ENCODE measurements around the gene ADM2. TPM values are rescaled to one million over a fixed set of nuclear protein-coding genes. Genes with fewer than 3 reads are reported as not detected.
"Not testable (repeated sequence)": the region's sequence is repeated elsewhere in the genome, so short reads cannot be mapped to it uniquely, and the experiment has no call there.

The ADM2 gene, protein sequence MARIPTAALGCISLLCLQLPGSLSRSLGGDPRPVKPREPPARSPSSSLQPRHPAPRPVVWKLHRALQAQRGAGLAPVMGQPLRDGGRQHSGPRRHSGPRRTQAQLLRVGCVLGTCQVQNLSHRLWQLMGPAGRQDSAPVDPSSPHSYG
- 19.6 TPM for polyA plus RNA-seq (2013, experiment 1 of 2; ENCODE audit: insufficient read length)
- polyA plus RNA-seq (2013, experiment 2 of 2; ENCODE audit: insufficient read length), result 8.9 TPM

DNA sequence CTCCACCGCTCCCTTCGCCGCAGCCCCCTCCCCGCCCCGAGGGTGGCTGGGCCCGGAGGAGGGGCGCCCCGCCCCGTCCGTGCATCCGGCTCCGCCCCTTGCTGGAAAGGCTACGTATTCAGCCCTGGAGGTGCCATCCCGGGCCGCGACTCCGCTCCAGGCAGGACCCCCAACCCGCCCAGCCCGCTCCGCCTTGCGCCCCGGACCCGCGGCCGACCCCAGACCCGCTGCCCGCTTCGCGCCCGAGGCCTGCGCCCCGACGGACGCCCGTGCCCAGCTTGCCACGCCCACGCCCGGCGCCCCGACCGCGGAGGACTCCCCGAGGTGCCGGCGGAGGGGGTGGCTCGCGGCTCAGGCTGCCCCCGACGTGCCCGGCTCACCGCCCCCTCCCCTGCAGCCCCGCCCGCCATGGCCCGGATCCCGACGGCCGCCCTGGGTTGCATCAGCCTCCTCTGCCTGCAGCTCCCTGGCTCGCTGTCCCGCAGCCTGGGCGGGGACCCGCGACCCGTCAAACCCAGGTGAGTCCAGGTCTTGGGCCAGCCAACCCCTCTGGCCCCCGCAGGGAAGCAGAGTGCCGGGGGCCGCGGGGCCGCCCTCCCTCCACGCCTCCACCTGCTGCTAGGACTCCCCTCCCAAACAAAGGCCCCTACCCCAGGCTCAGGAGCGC lies at the start of gene ADM2:
Gene ADM2, plus strand, starts transcription at position 104 of the 667 bp plus-strand sequence. Its CDS starts 305 bp downstream, at position 409.
- peak; percentile 41 for DNase-seq

DNA sequence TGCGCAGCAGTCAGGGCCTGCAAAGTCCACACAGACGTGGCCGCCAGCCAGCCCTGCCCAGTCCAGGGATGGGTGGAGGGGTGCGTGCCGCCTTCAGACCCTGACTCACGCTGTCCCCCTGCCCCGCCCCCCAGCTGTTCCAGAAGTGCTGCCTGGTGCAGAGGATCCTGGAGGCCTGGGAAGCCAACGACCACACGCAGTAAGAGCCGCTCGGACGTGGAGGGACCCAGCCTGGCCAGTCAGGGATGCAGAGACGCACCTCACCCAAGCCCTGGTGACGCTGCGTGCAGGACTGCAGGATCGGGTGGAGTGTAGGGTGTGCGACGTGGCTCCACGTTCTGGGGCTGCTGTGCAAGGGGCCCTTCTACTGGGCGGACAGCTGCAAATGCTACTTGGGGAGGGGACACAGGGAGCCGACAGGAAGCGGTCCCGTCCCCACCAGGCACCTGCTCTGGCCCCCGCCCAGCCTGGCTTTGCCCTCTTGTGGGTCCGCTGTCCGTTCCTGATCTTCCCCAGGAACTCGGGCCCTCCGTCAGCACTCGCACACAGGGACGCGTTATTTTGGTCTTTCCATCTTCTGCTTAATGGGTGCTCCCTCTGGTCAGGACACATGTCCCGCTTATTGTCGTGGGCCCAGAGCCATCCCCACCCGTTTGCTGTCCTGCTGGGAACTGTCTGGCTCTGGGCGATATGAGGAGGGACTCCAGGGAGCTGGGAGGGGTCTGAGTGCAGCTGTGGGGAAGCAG lies 49.0 kb upstream of the ADM2 start:
- DNase-seq, result no peak

DNA sequence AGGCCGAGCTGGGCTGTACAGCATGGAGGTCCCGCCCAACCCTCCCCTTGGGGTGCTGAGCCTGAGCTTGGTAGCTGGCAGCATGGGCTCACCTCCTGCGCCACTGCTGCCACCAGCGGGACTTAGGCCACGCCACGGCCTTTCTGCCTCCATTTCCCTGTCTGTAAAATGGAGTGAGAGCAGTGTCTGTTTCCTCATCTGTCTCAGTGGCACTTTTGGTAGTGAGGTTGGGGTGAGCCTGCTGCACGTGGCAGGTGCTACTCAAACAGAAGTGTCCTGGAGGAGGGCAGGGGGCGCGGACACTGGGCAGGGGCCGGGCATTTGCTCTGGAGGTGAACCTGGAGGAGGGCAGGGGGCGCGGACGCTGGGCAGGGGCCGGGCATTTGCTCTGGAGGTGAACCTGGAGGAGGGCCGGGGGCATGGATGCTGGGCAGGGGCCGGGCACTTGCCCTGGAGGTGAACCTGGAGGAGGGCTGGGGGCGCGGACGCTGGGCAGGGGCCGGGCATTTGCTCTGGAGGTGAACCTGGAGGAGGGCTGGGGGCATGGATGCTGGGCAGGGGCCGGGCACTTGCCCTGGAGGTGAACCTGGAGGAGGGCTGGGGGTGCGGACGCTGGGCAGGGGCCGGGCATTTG lies 48.3 kb upstream of the ADM2 start:
- not testable (repeated sequence) for DNase-seq

DNA sequence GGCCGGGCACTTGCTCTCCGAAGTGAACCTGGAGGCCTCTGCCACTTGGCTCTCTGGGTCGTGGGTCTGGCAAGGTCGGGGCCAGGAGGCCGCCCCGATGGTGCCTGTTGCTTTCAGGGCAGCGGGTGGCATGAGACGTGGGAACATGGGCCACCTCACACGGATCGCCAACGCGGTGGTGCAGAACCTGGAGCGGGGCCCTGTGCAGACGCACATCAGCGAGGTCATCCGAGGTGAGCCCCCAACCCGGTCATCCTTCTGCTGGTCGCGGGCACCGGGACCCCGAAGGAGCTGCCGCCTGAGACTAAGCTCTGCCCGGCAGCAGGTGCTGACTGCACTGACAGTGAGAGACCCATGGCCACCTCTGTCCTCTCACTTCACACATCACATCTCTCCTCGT lies 46.5 kb upstream of the ADM2 start:
- no peak for DNase-seq

DNA sequence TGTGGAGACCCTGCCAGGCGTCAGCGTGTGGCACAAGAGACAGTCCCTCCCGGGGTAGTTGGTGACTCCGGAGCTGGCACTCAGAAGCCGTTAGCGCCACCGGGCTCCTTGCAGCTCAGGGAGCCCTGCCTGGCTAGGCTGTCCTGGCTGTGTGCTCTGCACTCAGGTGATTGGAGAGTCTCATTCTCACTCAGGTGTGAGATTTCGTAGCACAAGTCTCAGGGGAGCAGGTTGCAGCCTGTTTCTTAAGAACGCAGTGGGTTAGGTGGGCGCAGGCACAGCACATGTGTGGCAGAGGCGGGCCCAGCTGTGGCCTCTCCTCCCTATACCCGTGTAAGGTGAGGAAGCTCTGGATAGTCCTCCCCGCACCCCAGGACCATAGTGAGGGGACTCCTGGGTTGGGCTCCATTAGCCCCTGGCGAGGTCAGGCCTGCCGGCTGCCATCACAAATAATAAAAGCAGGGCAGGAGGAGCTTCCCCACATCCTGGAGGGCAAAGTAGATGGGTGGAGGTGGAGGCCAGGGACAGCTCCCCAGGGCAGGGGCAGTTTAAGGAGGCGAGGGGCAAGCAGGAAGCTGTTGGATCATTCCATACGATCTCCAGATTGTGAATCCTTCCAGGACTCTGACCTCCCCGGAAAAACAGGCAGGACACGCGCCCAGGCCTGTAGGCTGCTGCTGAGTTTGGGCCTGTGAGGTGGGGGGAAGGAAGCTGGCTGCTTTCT lies 45.9 kb upstream of the ADM2 start:
- no peak for DNase-seq

DNA sequence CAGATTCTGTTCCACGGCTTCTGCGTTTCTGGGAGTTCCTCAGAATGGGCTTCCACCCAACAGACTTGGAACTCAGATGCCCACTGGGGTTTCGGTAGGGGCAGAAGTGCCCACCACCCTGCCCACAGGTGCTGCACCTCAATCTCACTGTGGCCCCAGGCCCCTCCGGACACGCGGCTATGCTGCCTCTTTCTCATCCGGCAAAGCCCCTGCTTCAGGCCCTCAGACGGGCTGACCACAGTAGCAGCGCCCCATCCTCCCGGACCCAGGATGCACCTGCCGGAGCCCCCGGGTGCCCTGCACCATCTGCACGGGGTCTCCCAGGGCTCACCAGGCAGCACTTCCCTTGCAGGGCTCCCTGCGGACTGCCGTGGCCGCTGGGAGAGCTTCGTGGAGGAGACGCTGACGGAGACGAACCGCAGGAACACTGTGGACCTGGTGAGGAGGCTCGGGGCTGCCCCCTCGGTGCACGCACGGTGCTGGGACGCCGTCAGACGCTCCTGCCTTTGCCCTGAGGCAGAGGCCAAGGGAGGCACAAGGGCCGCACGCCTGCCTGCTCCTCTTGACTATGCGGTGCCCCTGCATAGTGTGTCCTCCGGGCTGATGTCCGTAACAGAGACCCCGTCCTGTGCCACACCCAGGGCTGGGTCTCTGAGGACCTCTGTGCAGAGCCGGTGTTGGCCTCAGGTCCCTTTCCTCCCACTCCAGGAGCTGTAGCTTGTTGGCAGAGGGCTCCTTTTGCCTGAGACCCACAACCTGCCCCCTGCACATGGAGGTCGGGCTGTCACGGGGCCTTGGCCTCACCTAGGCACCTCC lies 45.1 kb upstream of the ADM2 start:
- no peak for DNase-seq

DNA sequence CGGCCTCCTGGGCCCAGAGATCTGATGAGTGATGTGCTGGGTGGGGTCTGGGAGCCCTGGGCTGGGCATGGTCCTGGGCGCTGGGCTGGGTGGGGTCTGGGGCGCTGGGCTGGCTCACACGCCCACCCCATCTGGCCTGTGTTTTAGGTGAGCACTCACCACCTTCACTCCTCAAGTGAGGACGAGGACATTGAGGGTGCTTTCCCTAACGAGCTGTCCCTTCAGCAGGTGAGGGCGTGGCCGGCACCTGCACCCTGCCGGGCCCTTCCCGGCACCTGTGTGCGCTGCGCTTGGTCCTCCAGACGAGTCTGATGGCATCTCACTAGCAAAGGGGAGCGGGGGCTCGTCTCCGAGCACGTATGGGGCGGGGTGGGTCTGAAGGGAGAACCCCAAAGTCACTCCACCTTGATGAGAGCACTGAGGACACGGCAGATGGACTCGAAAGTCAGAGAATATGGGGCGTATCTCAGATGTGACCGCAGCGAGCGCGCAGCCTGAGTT lies 44.5 kb upstream of the ADM2 start:
- no peak for DNase-seq

DNA sequence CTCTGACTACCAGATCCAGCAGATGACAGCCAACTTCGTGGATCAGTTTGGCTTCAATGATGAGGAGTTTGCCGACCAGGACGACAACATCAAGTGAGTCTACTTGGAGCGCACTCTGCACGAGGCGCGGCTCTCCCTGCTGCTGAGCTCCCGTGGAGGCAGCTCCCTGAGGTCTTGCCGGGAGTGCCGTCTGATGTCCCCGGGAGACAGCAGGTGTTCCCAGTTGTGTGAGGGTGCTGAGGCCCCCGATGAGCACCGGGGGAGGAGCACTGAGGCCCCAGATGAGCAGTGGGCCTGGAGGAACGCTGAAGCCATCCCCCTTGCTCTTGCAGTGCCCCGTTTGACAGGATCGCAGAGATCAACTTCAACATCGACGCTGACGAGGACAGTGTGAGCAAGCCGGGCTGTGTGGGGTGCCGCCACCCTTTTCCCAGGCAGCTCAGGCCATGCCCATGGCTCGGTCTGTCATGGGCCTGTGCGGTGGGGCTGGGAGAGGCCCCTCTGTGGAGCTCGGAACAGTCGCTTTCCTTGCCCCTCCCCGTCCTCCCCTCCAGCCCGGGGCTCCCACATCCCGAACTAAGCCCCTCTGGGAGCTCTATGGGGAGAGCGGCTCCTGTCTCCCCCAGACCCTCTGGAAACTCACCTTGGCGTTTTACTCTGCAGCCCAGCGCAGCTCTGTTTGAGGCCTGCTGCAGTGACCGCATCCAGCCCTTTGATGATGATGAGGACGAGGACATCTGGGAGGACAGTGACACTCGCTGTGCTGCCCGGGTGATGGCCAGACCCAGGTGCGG lies 43.6 kb upstream of the ADM2 start:
- no peak for DNase-seq

DNA sequence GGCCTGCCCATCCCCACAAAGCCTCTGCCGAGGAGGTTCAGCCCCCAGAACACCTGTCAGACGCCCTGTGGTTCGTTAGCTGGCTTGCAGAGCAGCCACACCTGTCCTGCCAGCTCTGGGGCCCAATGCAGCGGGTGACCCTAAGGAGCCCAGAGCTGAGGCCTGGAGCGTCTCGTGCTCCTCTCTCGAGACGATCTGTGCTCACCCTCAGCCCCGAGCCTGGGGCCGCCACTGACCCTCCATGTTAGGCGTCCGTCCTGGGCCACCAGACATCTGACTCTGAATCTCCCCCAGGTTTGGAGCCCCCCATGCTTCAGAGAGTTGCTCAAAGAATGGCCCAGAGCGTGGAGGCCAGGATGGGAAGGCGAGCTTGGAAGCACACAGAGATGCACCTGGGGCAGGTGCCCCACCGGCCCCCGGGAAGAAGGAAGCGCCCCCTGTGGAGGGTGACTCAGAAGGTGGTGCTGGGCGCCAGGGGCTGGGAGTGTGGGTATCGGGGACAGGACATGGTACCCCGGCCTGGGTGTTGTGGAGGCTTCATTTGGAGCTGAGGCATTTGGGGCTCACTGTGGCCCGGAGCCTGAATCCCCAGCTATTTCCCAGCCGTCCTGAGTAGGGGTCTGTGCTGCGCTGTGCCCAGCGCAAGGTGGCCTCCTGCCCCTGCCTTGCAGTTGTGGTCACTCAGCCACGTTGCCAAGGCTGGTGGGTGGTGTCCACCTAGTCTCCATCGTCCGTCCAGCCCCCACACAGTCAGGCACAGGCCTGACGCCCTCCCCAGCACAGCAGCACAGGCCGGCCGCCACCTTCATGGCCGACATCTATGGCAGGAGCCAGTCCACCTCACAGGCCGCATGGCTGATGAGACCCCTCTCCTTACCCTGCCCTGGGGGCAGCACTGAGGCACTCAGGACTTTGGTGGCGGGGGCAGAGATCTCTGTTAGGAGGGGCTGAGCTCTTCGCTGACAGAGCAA lies 42.8 kb upstream of the ADM2 start:
- DNase-seq, result no peak

DNA sequence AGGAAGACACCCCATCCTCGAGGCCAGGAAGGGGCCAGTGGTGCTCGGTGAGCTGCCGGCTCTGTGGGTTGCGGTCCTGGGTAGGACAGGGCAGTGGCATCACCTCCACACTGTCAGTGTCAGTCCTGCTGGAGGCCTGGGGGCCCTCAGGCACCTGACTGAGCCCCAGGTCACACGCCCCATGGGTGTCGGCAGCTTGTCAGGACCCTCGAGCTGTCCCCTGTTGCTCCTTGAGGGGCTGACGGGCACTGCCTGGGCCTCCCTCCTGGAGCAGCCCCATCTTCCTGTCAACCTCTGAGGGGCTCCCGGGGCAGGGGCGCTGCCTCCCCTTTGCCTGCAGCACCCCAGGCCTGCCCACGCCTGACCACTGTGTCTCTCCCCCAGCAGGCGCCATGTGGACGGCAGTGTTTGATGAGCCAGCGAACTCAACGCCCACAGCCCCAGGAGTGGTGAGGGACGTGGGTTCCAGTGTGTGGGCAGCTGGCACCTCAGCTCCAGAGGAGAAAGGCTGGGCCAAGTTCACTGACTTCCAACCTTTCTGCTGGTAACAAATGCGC lies 42.0 kb upstream of the ADM2 start:
- DNase-seq, result no peak

DNA sequence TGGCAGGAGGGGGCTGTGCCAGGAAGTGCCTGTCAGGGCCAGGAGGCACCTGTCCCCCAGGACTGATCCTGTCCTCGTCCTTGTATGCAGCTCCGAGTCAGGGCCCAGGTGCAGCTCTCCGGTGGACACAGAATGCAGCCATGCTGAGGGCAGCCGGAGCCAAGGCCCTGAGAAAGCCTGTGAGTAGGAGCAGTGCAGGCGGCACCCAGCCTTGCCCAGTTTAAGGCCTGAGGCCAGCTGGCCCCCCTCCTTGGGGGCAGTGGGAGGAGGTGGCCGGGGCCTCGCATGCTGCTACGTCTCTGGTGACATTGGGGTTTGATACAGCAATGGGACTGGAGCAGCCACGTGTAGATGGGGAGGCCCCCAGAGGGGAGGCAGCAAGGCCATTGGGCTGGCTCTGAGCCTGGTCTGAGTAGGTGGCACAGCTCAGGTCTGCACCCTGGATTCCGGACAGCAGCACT lies 41.4 kb upstream of the ADM2 start:
- no peak for DNase-seq

DNA sequence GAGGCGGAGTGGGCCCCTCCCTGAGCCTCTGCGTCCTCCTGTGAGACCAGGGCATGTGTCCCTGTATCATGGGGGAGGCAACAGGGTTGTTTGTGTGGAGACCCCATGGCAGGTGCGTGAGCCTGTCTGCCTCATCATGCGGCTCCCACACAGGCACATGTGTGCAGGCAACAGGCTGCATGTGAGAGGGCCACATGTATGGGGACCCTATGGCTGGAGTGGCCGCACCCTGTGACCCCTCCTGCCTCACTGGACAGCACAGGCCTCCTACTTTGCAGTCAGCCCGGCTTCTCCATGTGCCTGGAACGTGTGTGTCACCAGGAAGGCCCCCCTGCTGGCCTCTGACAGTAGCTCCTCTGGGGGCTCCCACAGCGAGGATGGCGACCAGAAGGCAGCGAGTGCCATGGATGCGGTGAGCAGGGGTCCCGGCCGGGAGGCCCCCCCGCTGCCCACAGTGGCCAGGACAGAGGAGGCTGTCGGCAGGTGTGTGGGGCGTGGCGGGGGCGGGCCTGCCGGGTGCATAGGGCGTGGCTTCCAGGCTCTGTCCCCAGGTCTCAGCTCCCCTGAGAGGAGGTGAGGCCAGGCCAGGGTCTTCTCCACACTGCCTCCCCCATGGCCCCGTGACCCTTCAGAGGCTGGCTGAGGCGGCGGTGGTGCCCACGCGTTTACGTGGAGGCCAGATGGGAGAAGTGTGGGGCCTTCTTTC lies 40.6 kb upstream of the ADM2 start:
- no peak for DNase-seq

DNA sequence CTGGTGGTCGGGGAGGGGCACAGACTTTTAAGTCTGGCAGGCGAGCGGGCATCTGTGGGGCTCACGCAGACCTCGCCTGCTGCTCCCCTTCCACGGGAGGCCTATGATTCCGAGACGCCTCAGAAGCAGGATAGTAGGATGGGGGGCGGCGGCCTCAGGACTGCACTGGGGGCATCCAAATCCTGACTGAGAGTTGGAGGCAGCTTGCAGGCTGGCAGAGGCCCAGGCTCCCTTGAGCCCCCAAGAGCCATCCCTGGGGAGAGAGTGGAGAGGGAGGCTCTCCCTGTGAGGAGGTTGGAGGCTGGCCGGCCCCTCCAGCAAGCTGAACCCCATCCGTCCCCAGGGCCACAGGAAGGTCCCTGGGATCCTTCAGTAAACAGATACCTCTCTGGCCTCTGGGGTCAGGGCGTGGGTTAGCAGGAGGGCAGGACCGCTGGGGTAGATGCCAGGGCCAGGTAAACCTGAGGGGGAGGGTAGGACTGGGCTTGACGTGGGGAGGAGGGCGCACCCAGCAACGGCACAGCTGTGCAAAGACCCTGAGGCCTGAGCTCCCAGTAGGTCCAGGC lies 39.8 kb upstream of the ADM2 start:
- no peak for DNase-seq

DNA sequence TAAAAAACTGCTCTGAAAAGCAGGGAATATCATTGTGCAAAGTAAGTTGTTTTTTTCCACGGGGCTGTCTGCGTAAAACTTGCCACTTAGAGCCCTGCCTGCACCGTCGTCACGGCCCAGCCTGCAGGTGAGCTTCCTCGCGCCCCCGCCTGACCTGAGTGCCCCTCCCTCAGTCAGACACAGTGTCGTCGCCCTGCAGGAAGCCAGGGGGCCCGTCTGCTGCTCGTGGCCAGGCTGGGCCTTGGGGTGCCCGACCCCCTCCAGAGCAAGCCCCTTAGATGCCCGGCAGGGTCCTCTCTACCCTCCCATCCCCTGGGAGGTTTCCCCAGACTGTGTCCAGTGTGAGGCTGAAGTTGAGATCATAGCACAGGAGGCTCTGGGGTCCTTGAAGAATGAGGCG lies 38.1 kb upstream of the ADM2 start:
- DNase-seq, result no peak

DNA sequence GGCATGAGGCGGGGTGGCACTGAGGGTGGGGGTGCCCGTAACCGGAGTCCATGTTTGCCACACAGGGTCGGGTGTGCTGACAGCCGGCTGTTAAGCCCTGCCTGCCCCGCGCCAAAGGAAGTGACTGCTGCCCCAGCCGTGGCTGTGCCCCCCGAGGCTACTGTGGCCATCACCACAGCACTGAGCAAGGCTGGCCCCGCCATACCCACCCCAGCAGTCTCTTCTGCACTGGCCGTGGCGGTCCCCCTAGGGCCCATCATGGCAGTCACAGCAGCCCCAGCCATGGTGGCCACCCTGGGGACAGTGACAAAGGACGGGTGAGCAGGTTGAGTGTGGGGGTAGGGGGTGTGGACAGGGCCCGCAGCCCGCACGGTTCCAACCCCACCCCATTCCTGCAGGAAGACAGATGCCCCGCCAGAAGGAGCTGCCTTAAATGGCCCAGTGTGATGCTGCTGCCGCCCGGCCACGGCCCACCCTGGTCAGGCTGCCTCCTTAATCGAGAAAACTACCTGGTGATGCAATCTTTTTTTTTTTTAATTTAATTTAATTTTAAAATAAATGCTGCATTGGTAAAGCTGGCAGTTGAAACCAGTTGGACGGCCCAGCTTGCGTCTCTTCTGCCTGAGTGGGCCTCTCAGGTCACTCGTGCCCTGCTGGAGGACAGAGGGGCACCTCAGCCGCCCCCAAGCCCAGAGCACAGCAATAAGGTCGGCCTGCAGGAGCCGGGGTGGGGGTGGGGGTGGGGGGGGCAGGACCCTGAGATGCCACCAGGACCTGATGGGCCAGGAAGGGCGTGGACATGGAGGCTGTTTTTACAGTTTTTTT lies 37.3 kb upstream of the ADM2 start:
- DNase-seq, result no peak

DNA sequence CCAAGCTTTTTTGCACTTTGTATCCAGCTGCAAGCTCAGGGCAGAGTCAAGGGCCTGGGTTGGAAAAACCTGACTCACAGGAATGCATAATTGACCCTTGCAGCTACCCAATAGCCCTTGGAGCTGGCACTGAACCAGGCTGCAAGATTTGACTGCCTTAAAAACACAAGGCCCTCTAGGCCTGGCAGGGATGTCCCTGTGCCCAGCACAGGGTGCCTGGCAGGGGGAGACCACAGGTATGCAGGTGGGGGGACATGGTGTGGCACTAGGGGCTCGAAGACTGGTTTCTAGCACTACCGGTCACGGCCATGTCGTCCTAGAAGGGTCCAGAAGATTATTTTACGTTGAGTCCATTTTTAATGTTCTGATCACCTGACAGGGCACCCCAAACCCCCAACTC lies 36.7 kb upstream of the ADM2 start:
- DNase-seq, result peak; percentile 47

Measured in fibroblast of skin of back (primary cell).